A549 treated with DMSO at 1 μM for 4 hours (cell line): ENCODE measurements around the gene SLC39A1. TPM values are rescaled to one million over a fixed set of nuclear protein-coding genes. Genes with fewer than 3 reads are reported as not detected.

Source experiments
- total RNA-seq: library from RNA; stranded (reverse); fragments of 200-300 nt; extraction: Qiagen RNA extraction; gene quantifications from 5 replicates; pipeline ENCODE4 v1.2.3, GENCODE V29; 2022; ENCODE audit warnings: low read depth

SLC39A1 gene, protein sequence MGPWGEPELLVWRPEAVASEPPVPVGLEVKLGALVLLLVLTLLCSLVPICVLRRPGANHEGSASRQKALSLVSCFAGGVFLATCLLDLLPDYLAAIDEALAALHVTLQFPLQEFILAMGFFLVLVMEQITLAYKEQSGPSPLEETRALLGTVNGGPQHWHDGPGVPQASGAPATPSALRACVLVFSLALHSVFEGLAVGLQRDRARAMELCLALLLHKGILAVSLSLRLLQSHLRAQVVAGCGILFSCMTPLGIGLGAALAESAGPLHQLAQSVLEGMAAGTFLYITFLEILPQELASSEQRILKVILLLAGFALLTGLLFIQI
- total RNA-seq: 154 to 166 TPM (median 163 TPM) in 5 replicates

DNA sequence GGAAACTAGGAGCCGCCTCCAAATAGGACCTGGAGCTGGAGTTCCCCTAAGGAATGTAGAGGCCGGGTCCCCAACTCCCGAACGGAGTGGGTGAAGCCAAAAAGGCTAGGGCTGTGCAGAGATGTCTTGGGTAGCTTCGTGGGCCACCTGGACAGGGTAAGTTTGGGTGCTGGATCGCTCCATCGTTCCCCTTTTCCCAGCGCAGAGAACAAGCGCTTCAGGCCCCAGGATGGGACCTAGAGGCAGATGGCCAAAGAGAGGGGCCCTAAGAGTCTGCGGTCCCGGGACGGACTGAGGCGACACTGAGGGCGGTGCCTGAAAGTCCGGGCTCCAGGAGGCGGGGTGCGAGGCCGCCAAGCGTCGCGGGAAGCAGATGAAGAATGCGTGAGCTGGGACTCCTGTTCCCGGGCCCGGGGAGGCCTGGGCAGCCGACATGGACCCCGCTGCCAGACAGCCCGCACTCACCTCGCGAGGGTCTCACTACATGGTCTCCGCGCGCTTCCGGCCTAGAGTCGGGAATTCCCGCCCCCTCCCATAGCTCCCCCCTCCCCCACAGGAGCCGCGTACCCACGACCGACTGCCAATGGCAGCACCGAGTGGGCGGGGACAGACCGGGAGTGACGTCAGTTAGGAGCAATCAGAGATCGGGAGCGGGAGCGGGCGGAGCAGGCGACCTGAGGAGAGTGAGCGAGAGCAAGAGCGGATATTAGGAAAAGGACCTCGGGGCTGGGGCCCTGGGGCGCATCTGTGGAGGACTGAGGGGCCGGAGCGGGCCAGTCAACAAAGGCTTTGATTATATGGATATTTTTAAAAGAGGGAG, at the start of gene SLC39A1:
SLC39A1 (minus strand) TSS at position 508 of the 820 bp plus-strand sequence. CDS start 822 bp downstream, outside the sequence.

DNA sequence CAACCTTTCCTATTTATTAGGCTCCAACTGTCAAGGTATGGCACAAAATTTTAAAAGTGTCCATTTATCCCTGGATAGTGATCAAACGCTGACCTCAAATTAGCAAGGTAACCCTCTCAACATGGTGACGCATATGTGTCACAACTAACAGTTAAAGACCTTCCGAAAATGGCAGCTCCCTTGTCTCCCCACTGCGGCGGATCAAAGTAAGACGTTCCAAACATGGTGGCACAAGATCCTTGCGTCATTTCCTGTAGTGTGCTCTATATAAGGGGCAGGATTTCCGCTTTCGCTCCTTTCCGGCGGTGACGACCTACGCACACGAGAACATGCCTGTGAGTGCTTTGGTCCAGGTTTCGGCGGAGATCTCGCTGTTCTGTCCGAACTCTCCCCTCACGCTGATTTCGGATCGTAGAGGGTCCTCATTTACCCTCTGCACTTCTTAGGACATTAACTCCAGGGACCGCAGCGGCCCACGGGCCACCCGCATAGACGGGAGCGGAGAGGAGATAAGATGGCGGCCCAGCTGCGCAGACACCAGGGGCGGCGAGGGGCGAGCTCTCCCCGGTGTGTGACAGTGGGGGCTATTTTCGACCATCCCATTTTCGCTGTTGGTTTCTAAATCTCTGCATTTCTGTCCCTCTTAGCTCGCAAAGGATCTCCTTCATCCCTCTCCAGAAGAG, 27.3 kb upstream of the SLC39A1 start, which contains the start of gene RPS27:
RPS27 (plus strand) TSS at position 295 of the 683 bp plus-strand sequence; CDS start at position 330, 35 bp downstream.

DNA sequence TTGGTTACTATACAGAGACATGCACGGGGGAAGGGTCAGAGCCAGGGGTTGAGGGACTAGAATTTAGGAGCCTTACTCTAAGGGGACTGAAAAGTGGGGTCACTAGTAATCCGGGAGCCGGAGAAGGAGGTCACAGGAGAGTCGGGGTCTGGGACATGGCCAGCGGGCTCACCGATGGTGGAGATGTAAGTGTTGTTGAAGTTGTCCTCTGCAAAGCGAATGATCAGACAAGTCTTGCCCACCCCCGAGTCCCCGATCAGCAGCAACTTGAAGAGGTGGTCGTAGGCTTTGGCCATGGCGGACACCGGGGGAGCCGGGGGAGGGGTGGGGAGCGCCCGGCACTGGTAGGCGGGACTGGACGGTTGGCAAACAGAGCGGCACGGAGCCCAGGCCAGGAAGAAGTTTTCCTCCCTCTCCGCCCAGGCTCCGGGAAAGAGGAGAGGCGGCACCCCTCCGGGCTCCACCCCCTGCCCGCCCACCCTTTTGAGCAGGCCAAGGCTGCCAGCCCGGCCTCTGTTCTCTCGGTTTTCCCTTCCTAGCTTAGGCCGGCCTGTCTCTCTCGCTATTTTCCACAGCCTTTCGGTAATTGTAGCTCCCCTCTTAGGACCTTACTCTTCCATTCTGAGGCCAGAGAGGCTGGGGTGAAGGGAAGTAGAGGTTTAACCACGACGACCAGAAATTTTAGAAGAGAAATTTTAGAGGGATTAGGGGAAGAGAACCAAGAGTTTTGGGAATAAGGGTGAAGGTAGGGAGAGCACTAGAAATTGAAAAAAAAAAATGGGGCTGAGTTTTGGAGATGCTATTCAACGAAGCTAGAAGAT, 22.8 kb upstream of the SLC39A1 start, which contains the start of gene RAB13:
RAB13 (minus strand) TSS at position 399 of the 821 bp plus-strand sequence; CDS start at position 296, 103 bp downstream.

DNA sequence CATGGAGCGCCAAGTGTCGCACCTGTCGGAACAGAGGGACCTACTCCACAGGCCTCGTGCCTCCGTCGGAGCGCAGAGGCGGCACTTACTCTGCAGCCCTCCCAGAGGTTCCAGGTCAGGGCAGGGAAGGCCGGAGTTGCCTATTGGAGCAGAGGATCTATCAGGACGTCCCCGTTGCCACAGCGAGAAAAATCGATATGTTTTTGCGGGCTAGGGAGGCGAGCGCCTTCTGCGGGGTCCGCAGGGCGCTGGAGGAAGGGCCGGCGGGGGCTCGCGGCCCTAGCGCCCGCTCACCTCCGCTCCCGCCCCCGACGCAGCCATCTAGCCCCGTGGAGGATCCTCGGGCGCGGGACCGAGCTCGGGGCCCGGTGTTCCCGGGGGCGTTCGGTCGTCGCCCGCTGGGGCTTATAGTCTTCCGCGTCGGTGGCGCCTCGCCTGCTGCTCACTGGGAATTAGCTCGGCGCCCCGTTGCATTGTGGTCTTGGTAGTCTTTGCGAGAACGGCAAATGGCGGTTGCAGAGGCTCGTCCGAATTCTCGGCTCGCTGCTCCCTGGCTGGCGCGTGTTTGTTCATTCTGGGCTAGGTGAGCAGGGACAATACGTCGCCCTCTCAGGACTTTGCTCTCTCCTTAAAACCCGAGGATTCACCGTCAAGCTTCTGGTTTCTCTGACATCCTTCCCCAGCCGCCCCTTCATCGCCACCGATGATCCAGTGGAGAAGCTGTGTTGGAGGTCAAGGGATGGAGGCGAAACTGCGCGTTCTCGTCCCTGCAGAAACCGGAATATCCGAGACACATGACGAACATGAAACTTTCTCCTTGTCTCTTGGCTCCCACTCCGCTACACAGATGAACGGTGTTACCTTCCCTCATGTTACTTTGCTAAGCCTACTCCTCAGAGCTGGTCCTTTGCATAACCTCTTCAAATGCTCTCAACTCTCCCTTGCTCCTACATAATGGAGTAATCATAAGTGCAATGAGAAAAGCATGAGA, 14.2 kb upstream of the SLC39A1 start, which contains the start of gene JTB:
JTB (minus strand) TSS at position 425 of the 991 bp plus-strand sequence; CDS start at position 3, 422 bp downstream.

DNA sequence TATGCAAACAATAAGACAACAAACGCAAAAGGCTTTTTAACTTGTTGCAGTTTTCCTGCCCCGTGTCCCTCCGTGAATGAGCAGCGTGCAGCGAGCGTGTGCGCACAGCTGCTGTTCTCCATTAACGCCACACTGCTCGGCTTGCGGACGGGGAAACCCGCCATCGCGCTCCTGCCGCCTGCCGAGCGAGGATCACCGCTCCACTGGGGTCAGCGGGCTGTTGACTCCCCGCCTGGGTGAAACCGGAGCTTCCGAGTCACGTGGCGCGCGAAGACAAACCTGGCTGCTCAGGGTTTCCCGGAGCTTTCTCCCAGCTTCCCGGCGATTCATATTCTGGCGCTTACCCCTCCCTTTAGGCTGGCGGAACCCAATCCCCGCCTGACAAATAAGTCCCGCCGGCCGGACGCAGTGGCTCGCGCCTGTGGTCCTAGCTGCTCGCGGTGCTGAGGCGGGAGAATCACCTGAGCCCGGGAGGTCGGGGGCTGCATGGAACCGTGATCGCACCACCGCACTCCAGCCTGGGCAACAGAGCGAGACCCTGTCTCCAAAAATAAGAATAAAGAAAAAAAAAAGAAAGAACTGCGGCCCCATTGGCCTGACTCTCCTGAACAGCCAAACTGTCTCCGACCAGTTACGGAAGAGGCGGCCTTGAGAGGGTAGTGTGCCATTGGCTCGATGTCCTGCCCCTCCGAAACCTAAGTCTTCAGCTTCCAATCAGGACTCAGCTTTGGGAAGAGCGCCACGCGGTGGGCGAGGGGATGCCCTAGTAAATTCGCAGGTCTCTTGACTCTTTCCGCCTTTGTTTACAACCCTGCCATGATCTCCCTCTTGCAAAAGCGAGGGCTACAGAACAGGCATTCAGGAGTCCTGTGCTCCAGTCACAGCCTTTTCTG, 4.0 kb upstream of the SLC39A1 start, which contains the start of gene CREB3L4:
CREB3L4 (plus strand) TSS at position 796 of the 893 bp plus-strand sequence. CDS start 624 bp downstream, outside the sequence.

DNA sequence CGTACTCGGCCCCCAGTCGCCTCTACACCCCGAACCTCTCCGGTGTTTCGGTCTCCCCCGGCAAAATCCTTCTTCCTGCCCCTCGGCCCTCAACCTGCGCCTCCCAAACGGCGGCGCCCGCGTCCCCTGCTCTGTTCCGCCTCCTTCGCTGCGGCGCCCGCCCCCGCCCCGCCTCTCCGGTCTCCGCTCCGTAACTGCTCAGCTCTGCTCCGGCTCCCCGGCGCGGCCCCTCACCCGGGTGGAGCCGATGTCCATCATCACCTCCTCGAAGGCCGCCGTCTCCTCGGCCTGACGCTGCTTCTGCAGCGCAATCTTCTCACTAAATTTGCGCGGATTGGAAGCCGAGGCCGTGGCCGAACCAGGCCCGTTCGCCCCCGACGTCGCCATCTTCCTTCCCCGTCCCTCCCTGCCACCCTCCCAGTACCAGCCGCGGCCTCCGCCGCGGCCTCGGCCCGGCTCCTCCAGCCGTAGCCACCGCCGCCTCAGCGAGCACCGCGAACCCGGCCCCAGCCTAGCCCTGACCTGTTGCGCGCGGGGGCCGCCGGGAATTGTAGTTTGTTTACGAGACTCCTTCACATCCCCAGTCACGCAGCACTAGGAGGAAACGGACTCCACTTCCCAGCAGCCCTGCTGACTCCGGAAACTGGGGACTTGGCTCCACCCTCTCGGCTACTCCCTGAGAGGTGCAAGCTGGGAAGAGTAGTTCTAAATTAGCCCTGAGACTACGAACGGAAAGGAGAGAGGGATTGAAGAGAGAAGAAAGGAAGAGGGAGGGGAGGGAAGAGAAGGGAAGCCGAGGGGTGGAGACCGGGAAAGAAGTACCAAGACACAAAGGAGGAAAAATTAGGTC, 5.0 kb downstream of the SLC39A1 start, which contains the start of gene CRTC2:
CRTC2 (minus strand) TSS at position 502 of the 850 bp plus-strand sequence; CDS start at position 387, 115 bp downstream.

DNA sequence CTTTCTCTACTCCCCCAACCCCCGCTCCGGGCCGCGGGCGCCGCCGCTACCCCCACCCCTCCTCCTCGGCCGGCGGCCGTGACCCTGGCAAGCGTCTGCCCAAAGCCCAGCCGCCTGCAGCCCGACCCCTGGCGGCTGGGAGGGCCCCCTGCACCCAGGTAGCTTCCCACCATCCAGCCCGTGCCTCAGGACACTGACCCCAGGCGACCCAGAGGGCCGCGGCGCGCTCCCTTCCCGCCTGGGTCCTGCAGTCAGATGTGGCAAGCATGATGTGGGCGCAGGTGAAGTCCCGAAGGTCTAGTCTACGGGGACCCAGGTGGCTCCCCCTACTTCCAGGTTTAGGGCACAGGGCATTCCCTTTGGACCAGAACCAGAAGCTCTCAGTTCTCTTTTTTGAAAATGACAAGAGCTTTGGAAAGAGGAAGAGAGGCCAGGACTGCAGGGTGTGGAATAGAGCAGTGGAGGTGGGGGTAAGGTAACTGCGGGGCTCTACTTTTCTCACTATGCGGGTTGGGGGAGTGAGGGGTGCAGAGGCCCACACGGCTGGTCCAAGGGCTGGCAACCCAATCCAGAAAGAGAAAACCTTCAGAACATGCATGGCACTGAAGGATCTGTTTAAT, 16.6 kb downstream of the SLC39A1 start, which contains the start of gene DENND4B:
DENND4B (minus strand) TSS at position 97 of the 620 bp plus-strand sequence. CDS start 2,344 bp downstream, outside the sequence.

DNA sequence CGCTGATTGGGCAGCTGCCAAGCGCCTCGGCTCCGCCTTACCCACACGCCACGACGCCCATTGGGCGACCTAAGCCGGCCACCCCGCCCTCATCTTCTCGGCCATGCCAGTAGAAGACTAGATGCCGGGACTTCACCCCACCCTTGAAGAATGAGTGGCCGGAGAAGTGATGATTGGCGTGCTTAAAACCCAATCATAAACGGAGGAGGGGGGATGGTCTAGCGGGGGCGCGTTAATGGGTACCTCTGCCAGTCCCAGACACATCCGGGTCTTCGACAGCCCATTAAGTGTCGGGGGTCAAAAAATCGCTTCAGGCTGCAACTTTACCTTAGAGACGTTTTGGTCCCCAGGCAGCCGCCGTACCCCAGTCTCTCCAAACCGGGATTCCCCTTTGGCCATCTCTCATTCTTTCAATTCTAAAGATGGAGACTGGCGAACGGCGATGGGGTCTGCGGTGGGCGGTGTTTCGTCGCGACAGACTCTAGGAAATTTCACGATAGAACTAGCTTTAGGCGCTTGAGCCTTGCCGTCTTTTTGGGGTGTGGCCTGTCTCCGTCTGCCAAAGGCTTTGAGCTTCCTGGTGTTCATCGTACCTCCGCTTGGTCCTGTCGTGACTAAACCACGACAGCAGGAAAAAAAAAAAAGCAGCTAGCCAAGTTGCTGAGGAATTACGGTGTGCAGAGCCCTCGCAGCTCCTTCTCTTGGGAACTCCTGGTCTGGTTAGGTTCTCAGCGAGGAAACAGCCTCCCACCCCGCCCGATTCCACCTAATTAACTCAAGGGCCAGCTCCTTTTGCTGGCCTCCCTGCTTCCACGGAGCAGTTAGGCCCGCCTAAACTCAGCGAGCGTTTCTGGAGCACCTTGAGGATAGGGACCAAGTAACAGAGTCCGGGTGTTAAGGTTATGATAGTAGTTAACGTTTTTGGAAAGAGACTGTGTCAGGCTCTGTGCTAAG, 40.1 kb downstream of the SLC39A1 start, which contains the start of gene GATAD2B:
GATAD2B (minus strand) TSS at position 1 of the 954 bp plus-strand sequence. CDS start 94,625 bp downstream, outside the sequence.

Other genes with a start within 250 kb of the SLC39A1 start
- 12.0 to 23.1 TPM (median 21.7 TPM) in 5 replicates for gene INTS3, start 235.5 kb downstream of the SLC39A1 start, total RNA-seq
- gene SLC27A3, start 188.1 kb downstream of the SLC39A1 start, total RNA-seq: 1.1 to 2.0 TPM (median 1.4 TPM) in 5 replicates
- 9.1 to 12.0 TPM (median 11.8 TPM) in 5 replicates for gene GATAD2B, start 40.6 kb downstream of the SLC39A1 start, total RNA-seq
- gene DENND4B, start 16.8 kb downstream of the SLC39A1 start, total RNA-seq: 26.1 to 38.2 TPM (median 34.8 TPM) in 5 replicates
- 32.7 to 45.4 TPM (median 42.7 TPM) in 5 replicates for gene CRTC2, start 4.9 kb downstream of the SLC39A1 start, total RNA-seq
- gene CREB3L4, start 4.4 kb upstream of the SLC39A1 start, total RNA-seq: 8.7 to 11.8 TPM (median 10.7 TPM) in 5 replicates
- gene JTB, start 14.1 kb upstream of the SLC39A1 start, total RNA-seq: 109 to 159 TPM (median 148 TPM) in 5 replicates
- 129 to 155 TPM (median 130 TPM) in 5 replicates for gene RAB13, start 22.8 kb upstream of the SLC39A1 start, total RNA-seq
- 4,334 to 7,196 TPM (median 4,362 TPM) in 5 replicates for gene RPS27, start 27.2 kb upstream of the SLC39A1 start, total RNA-seq
- gene NUP210L, start 191.5 kb upstream of the SLC39A1 start, total RNA-seq: not detected in 5 replicates
- 447 to 541 TPM (median 495 TPM) in 5 replicates for gene TPM3, start 228.6 kb upstream of the SLC39A1 start, total RNA-seq
- not detected in 5 replicates for gene CFAP141, start 242.8 kb upstream of the SLC39A1 start, total RNA-seq